ENCODE measurements around the gene FTCD.

The FTCD gene

DNA sequence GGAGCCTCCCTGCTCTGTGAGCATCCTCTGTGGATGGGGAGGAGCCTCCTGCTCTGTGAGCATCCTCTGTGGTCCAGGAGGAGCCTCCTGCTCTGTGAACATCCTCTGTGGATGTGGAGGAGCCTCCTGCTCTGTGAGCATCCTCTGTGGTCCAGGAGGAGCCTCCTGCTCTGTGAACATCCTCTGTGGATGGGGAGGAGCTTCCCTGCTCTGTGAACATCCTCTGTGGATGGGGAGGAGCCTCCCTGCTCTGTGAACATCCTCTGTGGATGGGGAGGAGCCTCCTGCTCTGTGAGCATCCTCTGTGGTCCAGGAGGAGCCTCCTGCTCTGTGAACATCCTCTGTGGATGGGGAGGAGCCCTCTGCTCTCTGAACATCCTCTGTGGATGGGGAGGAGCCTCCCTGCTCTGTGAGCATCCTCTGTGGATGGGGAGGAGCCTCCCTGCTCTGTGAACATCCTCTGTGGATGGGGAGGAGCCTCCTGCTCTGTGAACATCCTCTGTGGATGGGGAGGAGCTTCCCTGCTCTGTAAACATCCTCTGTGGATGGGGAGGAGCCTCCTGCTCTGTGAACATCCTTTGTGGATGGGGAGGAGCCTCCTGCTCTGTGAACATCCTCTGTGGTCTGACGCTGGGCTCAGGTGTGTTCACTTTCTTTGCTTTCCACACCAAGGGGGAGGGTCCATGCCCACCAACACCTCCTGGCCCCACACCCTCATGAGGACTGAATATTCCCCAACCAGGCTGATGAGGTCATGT lies 15.2 kb upstream of the FTCD start:
- peak in 5 of 6 experiments; percentile 38 to 78 (median 65) for DNase-seq

- no peak for DNase-seq
Observed at GRCh38 chr21:46168659-46169386, 13.4 kb upstream of the FTCD start.

DNA sequence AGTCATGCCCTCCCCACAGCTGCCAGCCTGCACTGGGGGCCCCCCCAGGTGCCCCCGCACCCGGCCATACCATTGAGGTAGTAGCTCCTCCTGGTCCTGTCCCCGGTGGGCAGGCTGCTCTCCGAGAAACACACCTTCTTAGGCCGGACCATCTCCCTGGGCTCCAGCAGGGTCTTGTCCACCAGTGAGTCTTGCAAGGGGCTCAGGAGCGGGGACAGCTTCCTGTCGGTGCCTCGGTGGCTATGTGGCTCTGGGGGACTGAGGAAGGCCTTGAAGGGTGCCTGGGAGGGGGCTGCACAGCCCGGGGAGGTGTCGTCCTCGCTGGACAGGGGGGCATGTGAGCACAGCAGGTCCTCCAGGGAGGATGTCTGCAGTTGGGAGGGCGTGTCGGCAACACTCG lies 12.9 kb upstream of the FTCD start:
- DNase-seq: no peak

DNA sequence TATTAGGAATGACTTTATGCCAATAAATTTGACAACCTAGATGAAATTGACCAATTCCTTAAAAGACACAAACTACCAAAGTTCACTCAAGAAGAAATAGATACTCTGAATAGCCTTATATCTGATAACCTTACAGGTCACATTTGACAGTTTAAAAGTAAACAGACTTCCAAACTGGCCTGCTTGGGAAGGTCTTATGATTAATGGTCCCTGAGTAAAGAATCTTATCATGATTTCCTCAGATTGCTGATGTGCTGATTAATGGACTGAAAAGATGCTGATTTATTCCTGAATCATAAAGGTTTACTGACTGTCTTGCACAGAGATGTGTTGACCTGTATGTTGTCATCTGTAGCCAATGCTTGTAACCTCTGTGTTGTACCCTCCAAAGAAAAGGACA lies 9.7 kb upstream of the FTCD start:
- DNase-seq: no peak

DNA sequence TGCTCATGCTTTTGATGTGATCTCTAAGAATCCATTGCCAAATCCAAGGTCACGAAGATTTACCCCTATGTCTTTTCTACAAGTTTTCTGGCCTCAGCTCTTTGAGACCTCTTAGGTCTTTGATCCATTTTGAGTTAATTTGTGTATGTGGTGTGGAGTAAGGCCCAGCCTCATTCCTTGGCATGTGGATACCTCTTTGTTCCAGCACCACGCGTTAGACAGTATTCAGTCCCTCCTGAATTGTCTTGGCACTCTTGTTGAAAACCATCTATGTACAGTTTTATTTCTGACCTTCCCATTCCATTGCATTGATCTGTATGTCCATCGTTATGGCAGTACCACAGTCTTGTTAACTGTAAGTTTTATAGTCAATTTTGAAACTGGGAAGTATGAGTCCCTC lies 8.0 kb upstream of the FTCD start:
- no peak for DNase-seq

DNA sequence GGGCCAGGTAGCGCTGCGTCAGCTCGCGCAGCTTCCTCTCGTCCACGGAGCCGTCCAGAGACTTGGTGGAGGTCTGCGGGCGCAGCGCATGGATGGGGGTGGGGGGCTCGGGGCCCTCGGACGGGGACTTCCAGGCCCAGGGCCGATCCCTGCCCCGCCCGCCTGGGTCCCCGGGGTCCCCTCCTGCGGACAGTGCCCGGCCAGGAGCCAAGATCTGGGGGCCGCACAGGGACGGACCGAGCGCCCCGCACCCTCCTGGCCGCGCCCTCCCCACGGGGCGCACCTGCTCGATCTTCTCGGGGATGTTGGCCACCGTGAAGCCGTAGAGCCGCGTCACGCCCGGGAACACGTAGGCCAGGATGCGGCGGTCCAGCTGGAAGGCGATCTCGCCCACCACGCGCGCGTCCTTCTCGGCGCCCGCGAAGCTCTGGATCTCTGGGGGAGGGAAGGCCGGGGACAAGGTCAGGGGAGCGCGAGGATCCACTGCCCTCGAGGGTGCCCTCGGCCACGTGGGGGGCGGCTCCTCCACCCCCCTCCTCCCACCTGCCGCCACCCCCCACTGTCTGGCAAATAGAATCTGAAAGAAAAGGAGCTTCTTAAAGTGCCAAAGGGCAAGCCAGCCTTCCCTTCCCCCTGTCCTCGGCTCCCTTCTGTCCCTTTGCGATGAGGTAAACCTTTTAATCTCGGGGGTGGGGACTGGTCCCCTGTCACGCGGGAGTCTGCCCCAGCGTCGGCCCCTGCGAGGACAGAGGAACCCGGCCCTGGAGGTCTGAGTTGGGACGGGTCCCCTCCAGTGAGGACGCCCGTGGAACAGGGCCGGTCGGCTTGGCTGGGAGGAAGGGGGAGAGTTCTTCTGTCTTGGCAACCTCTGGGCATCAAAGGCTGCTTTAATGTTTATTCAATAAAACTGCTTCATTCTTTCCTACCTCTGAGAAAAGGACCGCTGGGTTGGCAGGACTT lies 6.5 kb upstream of the FTCD start:
- DNase-seq: no peak

- peak in 1 of 6 experiments; percentile 18 for DNase-seq
Observed at GRCh38 chr21:46160907-46161632, 5.7 kb upstream of the FTCD start.

DNA sequence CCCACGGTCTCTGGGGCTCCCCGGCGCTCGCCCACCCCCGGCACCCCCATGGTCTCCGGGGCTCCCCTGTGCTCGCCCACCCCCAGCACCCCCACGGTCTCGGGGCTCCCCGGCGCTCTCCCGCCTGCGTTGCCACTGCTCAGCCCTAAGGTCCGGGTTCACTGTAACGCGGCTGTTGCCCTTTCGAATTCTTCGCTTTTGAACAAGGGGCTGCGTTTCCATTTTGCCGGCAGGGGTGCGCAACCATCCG lies 5.2 kb upstream of the FTCD start:
- peak in 1 of 6 experiments; percentile 21 for DNase-seq

GRCh38 chr21:46159841-46160656 lies 4.7 kb upstream of the FTCD start:
- no peak for DNase-seq

- no peak for DNase-seq
Observed at GRCh38 chr21:46159390-46159789, 4.0 kb upstream of the FTCD start.

DNA sequence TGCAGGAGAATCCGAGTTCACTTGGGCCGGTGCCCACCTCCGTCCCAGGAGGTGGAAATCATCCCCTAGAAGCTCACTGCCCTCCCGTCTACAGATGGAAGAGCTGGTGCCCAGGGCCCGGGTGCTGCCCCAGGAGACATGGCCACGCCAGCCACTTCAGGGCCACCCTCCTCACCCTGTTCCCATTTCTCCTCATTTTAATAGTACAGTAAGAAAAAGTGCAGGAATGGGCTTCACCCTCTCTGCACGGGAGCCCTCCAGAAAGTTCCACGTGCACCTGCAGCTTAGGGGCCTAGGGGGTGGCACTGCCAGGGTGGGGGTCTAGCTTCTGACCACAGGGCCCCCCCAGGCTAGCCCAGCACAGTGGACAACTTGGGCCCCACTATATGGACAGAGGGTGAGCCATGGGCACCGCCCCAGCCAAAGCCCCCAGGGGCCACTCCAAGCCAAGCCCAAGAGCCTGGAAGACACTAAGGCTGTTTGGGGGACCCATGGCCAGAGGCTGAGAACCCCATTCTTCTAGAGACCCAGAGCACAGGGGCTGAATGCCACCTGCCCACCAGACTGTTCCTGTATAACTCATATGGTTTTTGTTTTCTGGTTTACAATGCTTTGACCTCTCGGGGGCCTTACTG lies 3.4 kb upstream of the FTCD start:
- no peak for DNase-seq

- DNase-seq: no peak
Observed at GRCh38 chr21:46157987-46158451, 2.6 kb upstream of the FTCD start.

- DNase-seq: no peak
Observed at GRCh38 chr21:46157396-46157986, 2.1 kb upstream of the FTCD start.

DNA sequence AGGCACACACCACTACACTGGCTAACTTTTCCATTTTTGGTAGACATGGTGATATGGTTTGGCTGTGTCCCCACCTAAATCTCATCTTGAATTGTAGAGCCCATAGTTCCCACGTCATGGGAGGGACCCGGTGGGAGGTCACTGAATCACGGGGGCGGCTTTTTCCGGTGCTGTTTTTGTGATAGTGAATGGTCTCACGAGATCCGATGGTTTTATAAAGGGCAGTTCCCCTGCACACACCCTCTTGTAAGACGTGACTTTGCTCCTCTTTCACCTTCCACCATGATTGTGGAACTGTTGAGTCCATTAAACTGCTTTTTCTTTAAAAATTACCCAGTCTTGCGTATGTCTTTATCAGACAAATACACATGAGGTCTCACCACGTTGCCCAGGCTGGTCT lies 1.3 kb upstream of the FTCD start:
- no peak for DNase-seq

DNA sequence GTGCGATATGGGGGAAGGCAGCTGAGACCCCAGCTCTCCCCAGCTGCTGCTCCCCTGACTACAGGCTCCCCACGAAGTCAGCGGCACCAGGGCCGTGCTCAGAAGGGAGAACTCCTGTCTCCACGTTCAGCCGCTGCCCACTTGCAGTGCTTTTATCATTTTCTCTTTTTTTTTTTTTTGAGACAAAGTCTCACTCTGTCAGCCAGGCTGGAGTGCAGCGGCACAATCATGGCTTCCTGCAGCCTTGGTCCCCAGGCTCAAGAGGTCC lies 933 bp upstream of the FTCD start:
- no peak for DNase-seq

GRCh38 chr21:46154955-46155513 lies 345 bp downstream of the FTCD start:
- DNase-seq: no peak

- no peak for DNase-seq
Observed at GRCh38 chr21:46154155-46154954, 1.0 kb downstream of the FTCD start.

DNA sequence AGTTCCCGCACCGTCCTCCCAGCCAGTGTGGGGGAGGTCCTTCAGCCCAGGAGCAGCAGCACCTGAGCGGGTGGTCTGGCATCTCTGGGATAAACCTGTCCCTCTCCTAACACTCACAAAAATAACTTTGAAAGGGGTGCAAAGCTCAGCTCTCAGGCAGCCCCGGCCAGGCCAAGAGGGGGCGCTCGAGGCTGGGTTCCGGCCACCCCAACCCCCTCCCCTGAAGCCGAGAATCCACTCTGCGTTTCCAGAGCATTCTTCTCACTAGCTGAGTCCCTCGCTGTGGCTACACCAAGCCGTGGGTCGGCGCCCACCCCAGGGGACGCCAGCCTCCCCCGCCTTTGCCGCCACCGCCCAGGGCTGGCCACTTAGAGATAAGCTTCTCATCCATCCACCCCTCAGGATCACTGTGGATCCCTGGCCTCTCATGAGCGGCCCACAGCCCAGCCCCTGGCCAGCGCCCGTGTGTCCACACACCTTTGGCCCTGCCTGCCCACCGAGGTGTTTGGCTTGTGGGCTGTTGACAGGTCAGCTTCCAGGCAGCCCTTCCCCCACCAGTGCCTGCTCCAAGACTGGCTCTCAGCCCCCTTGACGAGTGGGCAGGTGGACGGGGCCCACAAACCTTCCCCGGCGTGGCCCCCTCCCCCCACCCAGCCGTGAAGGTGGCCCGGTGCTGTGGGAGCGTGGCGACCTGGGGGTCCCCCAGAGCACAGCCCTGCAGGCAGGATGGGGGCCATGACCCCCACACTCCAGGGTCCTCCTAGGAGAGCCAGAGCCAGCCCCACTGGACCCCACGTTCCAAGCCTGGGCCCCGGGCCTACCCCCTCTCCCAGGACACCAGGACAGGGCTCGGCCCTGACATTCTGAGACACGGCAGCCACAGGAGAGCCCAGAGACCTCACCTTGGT lies 1.9 kb downstream of the FTCD start:
- DNase-seq: peak in 4 of 6 experiments; percentile 11 to 38 (median 18)

- no peak for DNase-seq
Observed at GRCh38 chr21:46152927-46153246, 2.5 kb downstream of the FTCD start.

Measured in stimulated activated naive CD4-positive, alpha-beta T cell (primary cell).